ENCODE data around the gene SH3GLB2.

DNA sequence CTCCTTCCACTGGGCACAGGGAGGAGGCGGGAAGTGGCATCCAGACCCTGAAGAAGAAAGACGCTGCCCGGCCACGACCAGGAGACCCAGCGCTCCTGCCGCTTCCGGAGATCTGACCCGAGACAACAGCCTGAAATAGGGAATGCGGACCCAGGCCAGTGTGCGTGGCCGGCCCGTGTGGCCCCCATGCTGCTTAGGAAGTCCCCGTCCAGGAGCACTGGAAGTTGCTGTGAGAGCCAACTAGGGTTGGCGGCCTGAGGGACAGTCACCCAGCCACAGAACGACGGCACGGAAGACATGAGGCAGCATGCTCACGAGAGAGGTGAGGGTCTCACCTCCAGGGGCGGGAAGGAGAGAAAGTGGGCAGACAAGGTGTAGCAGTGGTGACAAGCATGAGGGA lies 17.0 kb downstream of the SH3GLB2 start:
- TF ChIP-seq, protein P1, sequence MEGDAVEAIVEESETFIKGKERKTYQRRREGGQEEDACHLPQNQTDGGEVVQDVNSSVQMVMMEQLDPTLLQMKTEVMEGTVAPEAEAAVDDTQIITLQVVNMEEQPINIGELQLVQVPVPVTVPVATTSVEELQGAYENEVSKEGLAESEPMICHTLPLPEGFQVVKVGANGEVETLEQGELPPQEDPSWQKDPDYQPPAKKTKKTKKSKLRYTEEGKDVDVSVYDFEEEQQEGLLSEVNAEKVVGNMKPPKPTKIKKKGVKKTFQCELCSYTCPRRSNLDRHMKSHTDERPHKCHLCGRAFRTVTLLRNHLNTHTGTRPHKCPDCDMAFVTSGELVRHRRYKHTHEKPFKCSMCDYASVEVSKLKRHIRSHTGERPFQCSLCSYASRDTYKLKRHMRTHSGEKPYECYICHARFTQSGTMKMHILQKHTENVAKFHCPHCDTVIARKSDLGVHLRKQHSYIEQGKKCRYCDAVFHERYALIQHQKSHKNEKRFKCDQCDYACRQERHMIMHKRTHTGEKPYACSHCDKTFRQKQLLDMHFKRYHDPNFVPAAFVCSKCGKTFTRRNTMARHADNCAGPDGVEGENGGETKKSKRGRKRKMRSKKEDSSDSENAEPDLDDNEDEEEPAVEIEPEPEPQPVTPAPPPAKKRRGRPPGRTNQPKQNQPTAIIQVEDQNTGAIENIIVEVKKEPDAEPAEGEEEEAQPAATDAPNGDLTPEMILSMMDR (IDR thresholded peaks at IDR 0.05; ENCODE audit: control extremely low read depth in 1 of 3, insufficient read depth in 1 of 3, low read depth in 1 of 3, low read length in 3 of 3): no peak
- TF ChIP-seq RXRA (IDR thresholded peaks at IDR 0.05; ENCODE audit: insufficient read depth, low read depth, low read length) (no peak), POLR2A (IDR thresholded peaks at IDR 0.05; ENCODE audit: control extremely low read depth in 1 of 2, low read depth in 2 of 2, low read length in 2 of 2) (no peak), EZH2 (IDR thresholded peaks at IDR 0.05; ENCODE audit: low read depth, low read length, severe bottlenecking) (no peak), TAF1 (IDR thresholded peaks at IDR 0.05; ENCODE audit: low read depth, low read length) (no peak), TEAD4 (IDR thresholded peaks at IDR 0.05; ENCODE audit: low read depth, low read length) (no peak), MAX (IDR thresholded peaks at IDR 0.05) (no peak), POLR2AphosphoS5 (IDR thresholded peaks at IDR 0.05; ENCODE audit: low read depth, low read length) (no peak), EP300 (IDR thresholded peaks at IDR 0.05; ENCODE audit: borderline replicate concordance in 1 of 2, low read depth in 2 of 2, low read length in 2 of 2) (no peak), ATF3 (IDR thresholded peaks at IDR 0.05; ENCODE audit: insufficient read depth, low read depth, low read length) (no peak)
